Stimulated activated CD8-positive, alpha-beta memory T cell treated with anti-CD3 and anti-CD28 coated beads, Interleukin-12 subunit alpha, Interleukin-12 subunit beta, amount 100 ng/mL, for 4 hours (primary cell): ENCODE measurements around the gene AMH.

ENCODE experiments used
- DNase-seq: peaks from one replicate; pipeline ENCODE4 v3.0.0-alpha.2; 2020; ENCODE audit warnings: low read depth

AMH gene

GRCh38 chr19:2249880-2250765 is 1.0 kb downstream of the AMH start:
- no peak for DNase-seq

DNA sequence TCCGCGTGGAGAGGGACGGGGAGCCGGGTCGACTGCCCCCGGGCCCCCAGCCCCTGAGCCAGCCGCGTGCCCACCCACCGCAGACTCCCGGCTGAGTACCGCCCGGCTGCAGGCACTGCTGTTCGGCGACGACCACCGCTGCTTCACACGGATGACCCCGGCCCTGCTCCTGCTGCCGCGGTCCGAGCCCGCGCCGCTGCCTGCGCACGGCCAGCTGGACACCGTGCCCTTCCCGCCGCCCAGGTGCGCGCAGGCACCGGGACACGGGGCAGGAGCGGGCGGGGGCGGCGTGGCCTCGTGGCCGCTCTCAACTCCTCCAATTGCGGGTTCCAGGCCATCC is 1.6 kb downstream of the AMH start:
- DNase-seq, result no peak

DNA sequence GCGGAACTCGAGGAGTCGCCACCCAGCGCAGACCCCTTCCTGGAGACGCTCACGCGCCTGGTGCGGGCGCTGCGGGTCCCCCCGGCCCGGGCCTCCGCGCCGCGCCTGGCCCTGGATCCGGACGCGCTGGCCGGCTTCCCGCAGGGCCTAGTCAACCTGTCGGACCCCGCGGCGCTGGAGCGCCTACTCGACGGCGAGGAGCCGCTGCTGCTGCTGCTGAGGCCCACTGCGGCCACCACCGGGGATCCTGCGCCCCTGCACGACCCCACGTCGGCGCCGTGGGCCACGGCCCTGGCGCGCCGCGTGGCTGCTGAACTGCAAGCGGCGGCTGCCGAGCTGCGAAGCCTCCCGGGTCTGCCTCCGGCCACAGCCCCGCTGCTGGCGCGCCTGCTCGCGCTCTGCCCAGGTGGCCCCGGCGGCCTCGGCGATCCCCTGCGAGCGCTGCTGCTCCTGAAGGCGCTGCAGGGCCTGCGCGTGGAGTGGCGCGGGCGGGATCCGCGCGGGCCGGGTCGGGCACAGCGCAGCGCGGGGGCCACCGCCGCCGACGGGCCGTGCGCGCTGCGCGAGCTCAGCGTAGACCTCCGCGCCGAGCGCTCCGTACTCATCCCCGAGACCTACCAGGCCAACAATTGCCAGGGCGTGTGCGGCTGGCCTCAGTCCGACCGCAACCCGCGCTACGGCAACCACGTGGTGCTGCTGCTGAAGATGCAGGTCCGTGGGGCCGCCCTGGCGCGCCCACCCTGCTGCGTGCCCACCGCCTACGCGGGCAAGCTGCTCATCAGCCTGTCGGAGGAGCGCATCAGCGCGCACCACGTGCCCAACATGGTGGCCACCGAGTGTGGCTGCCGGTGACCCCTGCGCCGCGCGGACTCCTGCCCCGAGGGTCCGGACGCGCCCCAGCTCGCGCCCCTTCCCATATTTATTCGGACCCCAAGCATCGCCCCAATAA is 2.3 kb downstream of the AMH start:
- no peak for DNase-seq

DNA sequence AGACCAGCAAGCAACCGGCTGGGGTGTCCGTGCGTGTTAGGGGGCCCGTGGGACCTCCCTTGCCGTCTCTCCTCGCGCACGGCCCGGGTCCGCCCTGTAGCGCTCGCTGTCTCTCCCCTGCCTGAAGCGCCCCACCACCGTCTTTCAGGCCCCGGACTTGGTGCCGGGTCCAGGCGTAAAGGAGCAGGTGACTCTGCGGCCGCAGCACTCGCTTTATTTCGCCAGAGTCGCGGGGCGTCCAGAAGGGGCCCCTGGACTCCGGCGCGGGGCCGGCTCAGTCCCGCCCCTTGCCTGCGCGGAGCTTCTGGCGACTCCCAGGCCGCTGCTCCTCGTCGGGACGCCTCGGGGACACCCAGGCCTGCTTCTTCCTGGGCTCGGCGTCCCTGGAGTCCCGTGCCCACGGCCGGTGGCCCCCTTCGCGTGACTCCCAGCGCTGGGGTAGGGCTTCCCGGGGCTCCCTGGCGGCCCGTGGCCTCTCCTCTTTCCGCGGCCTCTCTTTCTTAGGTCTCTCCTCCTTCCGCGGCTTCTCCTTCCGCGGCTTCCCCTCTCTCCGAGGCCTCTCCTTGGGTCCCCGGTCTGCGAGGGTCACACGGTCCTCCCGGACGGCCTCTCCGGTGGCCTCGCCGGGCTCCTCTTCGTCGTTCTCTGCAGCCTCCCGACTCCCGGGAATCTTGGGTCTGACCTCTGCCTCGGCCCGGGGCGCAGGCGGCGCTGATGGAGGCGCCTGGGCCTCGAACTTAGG is 3.1 kb downstream of the AMH start:
- no peak for DNase-seq

- no peak for DNase-seq
Observed at GRCh38 chr19:2252797-2253105, 3.6 kb downstream of the AMH start.

DNA sequence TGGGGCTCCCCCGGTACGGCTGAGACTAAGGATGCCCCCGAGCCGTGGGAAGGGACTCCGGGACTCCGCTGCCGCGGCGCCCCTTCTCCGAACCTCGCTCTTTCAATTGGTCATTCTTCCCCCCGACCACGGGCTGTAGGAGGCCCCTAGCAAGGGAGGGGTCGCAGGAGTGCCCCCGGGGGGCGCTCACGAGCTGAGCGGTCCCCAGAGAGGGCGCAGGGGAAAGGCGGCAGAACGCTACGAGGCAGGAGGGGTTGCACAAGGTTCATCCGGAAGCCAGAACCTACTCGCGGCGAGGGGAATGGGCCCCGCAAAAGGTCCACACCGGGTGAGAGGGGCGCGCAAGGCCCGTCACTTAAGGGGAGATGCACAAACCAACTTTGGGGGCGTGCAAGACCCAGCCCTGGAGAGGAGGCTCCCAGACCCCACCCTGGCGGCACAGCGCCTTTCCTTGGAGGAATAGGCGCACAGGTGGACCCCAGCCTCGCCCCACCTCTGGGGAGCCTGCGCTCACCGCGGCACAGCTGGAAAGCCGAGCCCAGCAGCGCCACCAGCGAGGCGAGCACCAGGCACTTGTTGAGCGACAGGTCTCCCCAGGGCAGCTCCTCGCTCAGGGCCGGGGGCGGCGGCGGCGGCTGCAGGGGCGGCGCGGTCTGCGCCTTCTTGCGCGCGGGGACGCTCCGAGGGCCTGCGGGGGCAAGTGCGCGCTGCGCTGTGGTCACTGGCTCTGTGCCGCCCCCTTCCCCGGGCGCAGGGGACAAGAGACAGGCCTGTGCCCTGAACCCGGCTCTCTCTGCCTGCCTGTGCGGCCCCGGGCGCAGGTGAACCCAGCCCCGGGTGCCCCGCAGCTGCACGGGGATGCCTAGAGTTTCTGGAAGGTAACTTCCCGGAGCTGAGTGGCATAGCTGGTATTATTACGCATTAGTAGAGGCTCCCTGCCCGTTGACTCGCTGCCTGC is 4.3 kb downstream of the AMH start:
- no peak for DNase-seq

GRCh38 chr19:2254064-2254872 is 5.1 kb downstream of the AMH start:
- DNase-seq, result no peak

DNA sequence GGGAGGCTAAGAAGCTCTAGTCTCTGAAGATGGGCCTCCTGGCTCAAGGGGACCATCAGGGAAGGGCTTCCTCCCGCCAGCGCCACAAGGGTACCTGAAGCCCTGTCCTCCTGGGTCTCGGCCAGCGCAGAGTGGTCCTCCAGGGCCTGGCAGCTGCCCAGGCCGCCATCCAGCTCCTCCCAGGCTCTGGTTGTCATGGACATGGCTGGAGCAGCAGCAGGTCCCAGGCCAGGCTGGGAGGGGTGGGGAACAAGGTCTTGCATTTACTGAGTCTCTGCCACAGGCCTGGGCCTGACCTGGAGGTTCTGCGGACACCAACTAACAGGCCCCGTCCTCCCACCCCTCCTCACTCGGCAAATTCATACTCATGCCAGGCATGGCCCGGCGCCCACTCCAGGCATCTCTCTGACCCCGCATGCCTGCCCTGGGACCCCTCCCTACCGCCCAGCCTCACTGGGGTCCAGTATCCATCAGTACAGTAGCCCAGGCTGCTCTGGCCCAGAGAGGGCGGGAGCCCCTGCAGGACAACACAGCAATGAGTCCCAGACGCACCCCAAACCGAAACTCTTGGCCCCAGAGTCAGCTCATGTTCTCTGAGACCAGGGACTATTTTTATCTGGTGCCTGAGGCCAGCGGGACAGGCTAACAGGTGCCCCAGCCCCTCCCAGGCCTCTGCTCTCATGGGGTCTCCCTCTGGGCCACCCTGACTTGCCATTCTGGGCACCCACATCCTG is 6.2 kb downstream of the AMH start:
- DNase-seq, result no peak

DNA sequence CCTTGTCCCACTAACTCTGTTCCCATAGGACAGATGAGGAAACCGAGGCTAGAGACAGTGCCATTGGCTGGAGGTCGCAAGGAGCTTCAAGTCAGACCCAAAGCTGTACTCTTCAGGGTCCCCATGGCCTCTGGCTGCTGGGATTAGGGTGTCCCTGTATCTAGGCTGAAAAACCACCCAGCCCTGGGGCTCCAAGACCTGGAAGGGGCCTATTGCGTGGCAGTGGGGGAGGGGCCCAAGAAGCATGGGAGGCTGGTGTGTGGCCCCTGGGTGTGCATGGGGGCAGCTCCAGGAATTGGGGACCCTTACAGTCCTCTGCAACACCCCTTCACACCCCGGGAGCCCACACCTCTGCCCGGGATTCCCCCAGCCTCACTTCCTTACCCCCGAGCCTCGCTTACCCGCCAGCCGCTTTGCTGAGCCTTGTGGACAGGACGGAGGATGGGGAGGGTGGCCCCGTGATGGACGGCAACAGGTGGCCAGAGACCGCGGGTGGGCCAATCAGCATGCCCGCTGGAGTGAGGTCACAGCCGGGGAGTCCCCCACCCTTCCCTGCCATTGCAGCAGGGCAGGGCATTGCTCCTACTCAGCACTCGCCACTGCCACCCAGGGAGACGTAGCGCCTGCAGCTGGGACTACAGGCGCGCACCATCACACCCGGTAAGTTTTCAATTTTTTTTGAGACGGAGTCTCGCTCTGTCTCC is 7.0 kb downstream of the AMH start, which contains the start of gene JSRP1:
Gene JSRP1, minus strand, starts transcription at position 436 of the 704 bp plus-strand sequence. CDS start 1,103 bp downstream, outside the sequence.
- DNase-seq, result no peak

DNA sequence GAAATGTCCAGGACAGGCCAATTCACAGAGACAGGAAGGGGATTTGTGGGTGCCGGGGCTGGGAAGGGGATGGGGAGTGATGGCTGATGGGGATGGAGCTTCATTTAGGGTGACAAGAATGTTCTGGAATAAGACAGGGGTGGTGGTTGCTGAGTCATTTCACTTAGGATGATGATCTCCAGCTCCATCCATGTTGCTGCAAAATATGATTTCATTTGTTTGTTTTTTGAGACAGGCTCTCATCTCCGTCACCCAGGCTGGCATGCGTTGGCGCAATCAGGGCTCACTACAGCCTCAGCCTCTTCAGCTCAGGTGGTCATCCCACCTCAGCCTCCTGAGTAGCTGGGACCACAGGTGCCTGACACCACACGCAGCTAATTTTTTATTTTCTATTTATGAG is 10.2 kb downstream of the AMH start:
- DNase-seq, result no peak

DNA sequence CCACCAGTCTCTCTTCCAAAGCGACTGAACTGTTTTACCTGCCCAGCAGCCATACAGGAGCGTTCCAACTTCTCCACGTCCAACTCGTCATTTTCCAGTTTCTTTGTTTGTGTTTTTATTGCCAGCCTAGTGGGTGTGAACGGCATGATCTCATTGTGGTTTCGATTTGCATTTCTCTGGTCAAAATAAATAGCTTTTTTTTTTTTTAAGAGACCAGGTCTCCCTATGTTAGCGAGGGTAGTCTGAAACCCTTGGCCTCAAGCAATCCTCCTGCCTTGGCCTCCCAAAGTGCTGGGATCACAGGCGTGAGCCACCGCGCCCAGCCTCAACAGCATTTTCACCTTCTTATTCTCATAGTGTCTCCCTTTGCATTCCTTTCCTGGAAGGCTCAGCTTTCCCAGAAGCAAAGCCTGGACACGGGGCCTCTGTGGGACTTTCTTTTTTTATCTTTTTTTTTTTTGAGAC is 11.2 kb downstream of the AMH start:
- DNase-seq, result no peak

DNA sequence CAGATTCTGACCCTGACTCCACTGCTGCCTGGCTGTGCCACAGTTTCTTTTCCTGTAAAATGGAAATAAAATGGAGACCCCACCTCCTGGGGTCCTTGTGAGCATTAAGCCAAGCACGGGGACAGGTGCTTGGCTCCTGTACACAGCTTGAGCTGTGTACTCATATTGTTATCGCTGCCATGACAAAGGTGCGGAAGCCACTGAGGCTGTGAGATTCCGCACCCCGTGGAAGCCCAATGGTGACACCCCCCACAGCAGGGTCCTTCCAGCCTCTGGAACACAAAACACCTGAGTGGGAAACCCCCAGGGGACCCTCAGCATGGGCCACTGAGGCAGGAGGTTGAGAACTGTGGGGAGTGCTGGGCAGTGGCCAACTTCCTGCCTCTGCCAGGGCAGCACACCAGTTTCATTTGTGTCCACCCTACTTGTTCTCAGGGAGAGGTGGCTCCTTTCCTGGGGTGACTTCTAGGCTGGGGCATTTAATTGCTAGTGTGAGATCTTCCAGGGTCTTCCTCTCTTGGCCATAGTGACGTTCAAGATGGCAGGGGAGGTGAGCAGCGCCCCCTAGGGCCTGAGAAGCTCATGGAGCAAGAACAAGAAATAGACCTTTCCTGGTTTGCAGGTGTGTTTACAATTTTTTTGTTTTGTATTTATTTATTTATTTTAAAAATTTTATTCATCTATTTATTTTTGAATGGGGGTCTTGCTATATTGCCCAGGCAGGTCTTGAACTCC is 12.5 kb downstream of the AMH start:
- DNase-seq, result no peak

DNA sequence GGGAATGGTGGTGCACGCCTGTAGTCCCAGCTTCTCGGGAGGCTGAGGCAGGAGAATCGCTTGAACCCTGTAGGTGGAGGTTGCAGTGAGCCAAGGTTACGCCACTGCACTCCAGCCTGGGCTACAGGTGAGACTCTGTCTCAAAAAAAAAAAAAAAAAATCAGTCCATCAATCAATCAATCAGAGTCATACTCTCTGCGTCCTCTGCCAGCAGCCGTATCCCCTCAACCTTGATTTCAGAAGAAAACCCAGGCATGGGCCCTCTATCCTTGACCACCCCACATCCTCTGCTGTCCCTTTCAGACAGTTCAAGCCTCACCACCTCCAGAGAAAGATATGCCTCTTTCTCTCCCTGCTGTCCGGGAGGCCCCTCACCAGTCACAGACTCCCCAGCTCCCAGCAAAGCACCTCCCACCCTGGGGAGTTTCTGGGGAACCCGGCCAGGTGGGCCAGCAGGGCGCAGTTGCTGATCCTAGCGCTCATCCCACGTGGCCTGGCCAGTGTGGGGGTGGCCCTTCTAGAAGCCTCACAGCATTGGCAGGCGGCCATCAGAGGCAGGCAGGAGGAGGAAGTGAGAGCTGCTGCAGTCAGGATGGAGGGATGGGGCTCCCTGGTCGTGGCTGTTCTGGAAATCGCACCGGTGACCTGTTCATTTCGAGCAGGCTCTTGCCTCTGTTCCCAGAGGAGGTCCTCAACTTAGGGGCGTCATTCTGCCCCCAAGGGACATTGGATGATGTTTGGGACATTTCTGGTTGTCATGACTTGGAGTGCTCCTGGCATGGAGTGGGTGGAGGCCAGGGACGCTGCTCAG is 17.3 kb downstream of the AMH start:
- DNase-seq, result no peak

DNA sequence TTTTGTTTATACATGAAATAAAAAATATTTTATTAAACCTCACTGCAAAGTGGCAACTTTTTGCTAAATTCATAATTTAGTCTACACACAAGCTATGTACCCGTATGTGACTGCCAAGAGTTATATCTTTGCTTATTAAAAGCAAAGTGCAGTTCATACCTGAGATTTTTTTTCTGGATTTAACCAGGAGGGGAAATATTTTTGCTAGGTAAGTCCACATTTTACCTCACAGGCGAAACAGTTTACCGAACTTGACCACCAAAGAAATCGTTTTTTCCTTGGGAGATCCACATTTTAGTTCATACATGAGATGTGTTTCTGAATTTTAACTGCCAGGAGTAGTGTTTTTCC is 19.3 kb downstream of the AMH start:
- DNase-seq, result no peak

GRCh38 chr19:2268861-2269243 is 19.7 kb downstream of the AMH start:
- DNase-seq, result no peak

GRCh38 chr19:2269244-2270156 is 20.4 kb downstream of the AMH start:
- DNase-seq, result peak; percentile 99

DNA sequence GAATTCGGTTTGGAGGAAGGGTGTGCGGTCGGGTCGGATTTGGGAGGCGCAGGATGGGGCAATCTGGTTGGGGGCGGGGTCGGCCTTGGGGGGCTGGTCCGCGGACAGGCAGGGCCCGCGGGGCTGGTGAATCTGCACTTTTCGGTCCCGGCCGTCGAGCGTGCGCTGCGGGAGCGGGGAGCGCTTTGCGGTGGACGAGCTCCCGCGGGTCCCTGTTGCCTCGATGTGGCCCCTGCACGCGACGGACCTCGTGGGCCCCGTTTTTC is 21.0 kb downstream of the AMH start:
- DNase-seq, result no peak
